ENCODE results near the gene PCCA.
"Not testable (repeated sequence)": the region's sequence is repeated elsewhere in the genome, so short reads cannot be mapped to it uniquely, and the experiment has no call there.

The PCCA gene

DNA sequence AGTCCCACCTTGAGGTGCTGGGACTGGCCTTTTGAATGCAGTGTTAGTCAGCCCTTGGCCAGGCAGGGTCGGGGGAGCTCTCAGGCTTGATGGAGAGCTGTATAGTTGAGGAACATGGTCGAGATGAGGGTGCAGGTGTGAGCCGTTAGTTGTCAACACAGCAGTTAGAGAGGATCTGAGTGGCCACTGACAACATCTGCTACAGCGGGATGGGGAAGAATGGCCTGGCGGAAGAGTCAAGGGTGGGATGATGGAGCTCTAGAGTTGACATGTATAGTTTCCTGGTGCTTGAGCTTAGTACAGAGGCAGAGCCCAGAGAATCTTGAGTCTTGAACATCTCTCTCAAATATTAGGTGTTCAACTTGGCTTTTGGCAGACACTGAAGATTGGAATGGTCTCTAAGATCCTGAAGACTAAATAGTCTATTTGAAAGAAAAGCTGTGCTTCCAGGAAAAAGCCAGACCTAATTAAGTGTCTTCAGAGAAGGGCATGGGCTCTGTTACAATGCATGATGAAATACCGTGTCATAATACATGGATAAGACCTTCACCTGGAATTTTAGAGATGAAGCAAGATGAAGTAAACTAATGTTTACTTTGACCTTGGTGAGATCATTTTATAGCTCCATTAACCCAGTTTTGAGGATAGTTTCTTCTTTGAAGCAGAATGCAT is 9.7 kb downstream of the PCCA start:
- no peak for DNase-seq

- DNase-seq: not testable (repeated sequence)
These were observed 10.2 kb downstream of the PCCA start for GRCh38 chr13:100099117-100099445.

DNA sequence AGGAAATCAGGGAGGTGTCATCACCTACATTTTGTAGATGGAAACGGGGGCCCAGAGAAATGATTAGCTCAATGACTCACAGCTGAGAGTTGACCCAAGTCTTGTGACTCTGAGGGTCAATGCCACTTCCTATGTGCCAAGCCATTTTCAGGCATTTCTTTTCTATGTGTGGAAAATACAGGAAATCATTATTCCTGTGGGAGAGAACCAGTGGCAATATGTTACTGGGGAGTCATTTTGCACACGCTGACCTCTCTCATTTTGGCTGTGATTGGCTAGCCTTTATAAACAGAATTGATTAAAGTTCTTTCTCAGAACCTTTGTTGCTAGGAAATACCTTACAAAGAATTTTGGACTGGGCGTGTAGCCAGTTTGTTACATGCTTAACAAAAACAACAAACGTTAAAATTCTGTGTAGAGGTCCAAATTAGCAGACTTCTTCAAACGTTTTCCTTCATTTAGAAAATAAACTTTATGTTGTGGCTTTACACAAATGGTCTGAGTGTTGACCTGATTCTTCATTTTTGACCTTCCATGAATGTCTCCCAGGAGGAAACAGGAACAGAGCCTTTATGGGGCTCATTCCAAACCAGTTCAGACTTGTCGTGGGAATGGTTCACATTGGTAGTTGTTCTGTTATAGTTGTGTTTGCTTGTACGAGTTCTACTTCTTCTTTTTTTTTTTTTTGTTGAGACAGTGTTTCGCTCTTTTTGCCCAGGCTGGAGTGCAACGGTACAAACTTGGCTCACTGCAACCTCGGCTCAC is 11.4 kb downstream of the PCCA start:
- DNase-seq: no peak

DNA sequence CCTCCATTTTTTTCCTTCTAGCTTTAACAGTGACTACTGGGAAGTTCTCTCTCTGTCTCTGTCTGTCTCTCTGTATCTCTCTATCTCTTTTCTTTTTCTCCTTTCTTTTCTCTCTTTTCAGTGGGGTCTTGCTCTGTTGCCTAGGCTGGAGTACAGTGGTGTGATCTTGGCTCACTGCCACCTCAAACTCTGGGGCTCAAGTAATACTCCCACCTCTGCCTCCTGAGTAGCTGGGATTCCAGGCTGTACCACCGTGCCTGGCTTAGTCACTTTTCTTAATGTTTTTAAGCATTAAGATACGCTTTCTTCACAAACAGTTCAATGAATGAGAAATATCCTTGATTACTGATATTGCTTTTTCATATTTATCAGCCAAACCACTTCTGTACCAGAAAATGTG is 13.1 kb downstream of the PCCA start:
- no peak for DNase-seq

- DNase-seq: no peak
These were observed 17.1 kb downstream of the PCCA start for GRCh38 chr13:100106005-100106404.

DNA sequence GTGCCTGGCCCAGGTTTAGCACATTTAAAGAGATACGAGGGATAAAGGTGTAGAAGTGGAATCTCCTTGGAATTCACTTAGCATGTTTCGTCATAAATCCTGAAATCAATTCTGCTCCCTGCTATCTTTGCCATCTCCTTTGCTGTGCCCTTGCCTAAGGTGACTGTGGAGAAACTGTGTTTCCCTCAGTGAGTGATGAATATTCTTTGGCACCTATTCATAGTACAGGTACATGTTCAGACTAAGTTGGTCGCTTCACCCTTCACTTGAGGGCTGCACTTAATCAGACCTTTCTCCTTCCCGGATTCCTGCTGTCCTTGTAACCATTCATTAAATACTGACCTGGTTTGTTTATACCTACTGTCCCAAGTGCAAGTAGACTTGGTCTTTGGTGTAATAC is 17.8 kb downstream of the PCCA start:
- DNase-seq: no peak

DNA sequence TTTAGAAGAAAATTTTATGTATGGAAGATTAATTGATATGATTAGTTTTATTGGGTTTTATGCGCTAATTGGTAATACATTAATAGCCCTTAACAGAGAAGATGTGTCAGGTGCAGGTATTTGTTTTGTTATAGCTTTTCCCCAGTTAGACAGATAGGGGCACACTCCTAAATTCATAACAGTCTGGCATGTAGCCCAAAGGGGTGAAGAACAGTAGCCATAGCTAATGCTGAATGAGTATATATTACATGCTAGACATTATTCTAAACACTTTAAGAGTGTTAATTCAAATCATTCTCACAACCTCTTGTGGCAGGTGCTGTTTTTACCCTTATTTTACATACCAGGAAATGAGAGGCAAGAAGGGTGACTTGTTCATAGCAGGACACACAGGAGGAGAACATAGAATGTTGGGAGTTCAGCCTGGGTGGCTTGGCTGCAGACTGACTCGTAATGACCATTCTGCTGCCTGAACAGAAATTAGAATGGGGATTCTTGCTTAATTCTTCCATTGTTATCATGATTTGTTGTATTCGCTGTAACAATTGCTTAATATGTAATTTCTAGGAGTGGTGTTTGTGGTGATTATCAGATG is 20.1 kb downstream of the PCCA start:
- DNase-seq: no peak

DNA sequence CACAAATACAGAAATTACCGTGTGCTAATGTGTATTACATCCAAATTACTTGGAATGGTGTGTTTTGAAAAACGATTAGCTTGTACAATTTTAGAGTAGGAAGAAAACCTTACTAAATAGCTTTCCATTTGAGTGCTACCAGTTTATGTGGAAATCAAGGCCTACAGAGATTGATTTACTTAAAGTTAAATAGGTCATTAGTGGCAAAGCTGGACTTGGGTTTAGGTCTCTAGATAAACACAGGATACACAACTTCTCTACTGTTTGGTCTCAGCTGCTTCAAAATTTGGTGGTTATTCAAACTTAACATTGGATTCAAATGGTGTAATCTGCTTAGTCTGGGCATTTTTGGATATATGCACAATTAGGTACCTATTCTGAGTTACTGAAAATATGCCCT is 21.4 kb downstream of the PCCA start:
- DNase-seq: no peak

- DNase-seq: no peak
These were observed 23.4 kb downstream of the PCCA start for GRCh38 chr13:100112186-100112838.

GRCh38 chr13:100115693-100116254 is 26.9 kb downstream of the PCCA start:
- DNase-seq: no peak

GRCh38 chr13:100124265-100124664 is 35.4 kb downstream of the PCCA start:
- DNase-seq: no peak

DNA sequence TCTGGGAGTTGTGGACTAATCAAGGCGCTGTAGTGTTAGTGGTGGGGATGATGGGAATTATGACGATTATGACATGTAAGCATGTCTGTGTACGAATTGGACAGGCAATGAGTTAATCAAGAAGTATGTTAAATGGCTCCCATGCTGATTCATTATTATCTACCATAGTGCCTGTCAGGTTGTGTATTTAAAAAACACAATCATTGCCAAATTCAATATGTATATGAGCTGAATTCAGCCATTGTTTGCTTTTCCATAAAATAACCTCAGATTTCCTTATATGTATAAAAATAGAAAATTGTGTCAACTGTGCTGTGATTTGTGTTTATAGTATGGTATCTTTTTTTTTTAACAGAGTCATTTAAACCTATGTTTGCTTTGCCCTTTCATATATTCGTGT is 37.1 kb downstream of the PCCA start:
- DNase-seq: no peak

- DNase-seq: no peak
These were observed 39.5 kb downstream of the PCCA start for GRCh38 chr13:100128373-100128772.

GRCh38 chr13:100128838-100129237 is 39.9 kb downstream of the PCCA start:
- DNase-seq: no peak

GRCh38 chr13:100129605-100130004 is 40.7 kb downstream of the PCCA start:
- DNase-seq: no peak

GRCh38 chr13:100130092-100130491 is 41.2 kb downstream of the PCCA start:
- DNase-seq: no peak

DNA sequence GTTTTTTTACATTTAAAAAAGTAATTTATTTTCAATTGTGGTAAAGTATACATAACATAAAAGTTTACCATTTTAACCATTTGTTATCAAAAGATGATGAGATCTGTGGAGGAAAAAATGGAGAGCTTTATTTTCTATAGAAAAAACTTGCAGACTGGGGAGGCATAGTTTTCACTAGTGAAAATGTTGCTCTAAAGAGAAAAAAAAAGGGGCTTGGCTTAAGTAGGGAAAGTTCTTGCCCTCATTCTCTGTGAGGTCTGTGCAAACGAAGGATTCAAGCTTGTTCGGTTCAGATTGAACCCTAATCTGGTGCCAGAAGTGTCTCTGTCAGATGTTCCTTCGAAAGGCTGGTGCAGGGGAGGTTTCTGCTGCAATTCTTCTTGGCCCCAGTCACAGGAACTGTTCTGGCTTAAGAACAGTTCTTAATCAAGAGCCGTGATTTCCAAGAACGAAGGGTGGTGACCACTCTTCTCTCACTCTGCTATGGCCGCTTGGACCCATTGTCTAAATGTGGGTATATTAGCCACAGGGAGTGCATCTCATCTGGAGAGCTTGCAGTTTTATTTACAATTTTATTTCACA is 42.1 kb downstream of the PCCA start:
- no peak for DNase-seq

GRCh38 chr13:100131863-100132574 is 43.1 kb downstream of the PCCA start:
- DNase-seq: no peak

GRCh38 chr13:100138859-100139491 is 50.1 kb downstream of the PCCA start:
- DNase-seq: no peak

DNA sequence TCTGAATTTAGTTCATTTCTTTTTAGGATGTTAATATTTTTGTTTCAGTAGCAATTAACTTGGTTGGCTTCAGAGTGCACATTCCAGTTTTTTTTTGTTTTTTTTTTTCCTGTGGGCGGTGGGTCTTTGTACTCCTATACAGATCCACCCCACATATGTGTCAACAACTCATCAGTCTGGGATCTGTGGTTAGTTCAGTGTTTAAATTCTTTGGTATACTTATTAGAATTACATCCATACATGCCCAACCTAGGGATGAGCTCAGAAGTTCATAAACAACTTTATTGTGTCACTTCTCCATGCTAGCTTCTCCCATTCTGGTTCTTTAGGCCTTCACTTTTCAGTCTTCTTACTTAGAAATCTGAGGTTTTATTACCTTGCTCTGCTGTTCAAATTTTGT is 50.9 kb downstream of the PCCA start:
- no peak for DNase-seq

DNA sequence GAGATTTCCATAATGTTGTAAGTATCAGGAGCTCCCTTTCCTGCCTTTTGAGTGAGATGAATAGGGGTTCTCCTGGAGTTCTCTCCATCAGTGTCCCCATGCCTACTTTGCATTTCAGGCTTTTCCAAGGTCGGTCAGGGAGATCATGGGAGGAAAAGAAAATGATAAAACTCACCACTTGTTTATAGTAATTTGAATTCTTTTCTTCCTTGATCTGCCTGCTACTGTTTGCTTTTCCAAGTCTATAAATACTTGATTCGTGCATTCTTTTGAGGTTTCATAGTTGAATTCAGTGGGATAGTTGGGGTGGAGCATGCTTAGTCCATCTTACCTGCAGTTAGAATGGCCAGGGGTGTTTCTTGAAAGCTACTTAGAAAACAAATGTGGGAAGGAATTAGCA is 51.5 kb downstream of the PCCA start:
- DNase-seq: no peak

DNA sequence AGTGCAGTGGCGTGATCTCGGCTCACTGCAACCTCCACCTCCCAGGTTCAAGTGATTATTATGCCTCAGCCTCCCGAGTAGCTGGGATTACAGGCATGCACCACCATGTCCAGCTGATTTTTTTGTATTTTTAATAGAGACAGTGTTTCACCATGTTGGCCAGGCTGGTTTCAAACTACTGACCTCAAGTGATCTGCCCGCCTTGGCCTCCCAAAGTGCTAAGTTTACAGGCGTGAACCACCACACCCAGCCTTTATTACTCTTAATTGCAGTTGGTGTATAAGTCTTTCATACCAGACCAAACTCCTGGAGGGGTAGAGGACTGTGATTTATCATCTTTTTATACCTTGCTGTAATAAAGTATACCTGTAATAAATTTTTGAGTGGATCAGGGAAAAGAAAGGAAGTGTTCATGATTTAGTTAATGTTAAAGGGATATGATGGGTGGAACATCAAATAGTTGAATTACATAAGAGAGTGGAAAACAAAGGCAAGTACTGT is 52.6 kb downstream of the PCCA start:
- DNase-seq: not testable (repeated sequence)
